Neural crest cell (in vitro differentiated cells): Measurements from ENCODE around the gene ZC3H8. TPM values are rescaled to one million over a fixed set of nuclear protein-coding genes. Genes with fewer than 3 reads are reported as not detected.
A peak's percentile ranks its signal among the peaks of the same experiment; 100 is the strongest.

ENCODE experiments used
- DNase-seq: peaks from one replicate; pipeline ENCODE4 v3.0.0; 2021; ENCODE audit warnings: low read depth, mixed read lengths, low spot score
- H3K27ac Mint-ChIP-seq: one replicate; pipeline ENCODE4 v1.8.0; 2021; ENCODE audit warnings: mild to moderate bottlenecking, mixed read lengths; ENCODE audit not compliant: unreplicated experiment
- H3K27me3 Mint-ChIP-seq: 2 replicates; pipeline ENCODE4 v1.8.0; 2021; ENCODE audit warnings: low read depth, mild to moderate bottlenecking, mixed read lengths
- H3K36me3 Mint-ChIP-seq: 2 replicates; pipeline ENCODE4 v1.8.0; 2021; ENCODE audit warnings: low read depth, mild to moderate bottlenecking, mixed read lengths
- H3K4me1 Mint-ChIP-seq: 2 replicates; pipeline ENCODE4 v1.8.0; 2021; ENCODE audit warnings: mixed read lengths
- H3K4me3 Mint-ChIP-seq: one replicate; pipeline ENCODE4 v1.8.0; 2021; ENCODE audit warnings: mild to moderate bottlenecking, mixed read lengths
- H3K9me3 Mint-ChIP-seq: 2 replicates; pipeline ENCODE4 v1.8.0; 2021; ENCODE audit warnings: mixed read lengths
- total RNA-seq: library from RNA; stranded (reverse); gene quantifications from 2 replicates; pipeline ENCODE4 v1.2.1, GENCODE V29; 2021
- TF ChIP-seq, protein P1 (sequence below): fragments of 200-600 bp; sonication (generic); conservative IDR thresholded peaks from 2 replicates; pipeline ENCODE4 v1.5.0; 2021; ENCODE audit warnings: antibody characterized with exemption, mild to moderate bottlenecking

The ZC3H8 gene
- total RNA-seq, 1 donor from 2014 or later = 19.4 TPM

GRCh38 chr2:112272669-112273068 is 17.8 kb upstream of the ZC3H8 start:
- Mint-ChIP-seq H3K27ac (no peak overlapping the region), H3K4me3 (peak overlapping the region; percentile 67), H3K4me1 (peaks cover 17% of the 10 kb centered on the region)

DNA sequence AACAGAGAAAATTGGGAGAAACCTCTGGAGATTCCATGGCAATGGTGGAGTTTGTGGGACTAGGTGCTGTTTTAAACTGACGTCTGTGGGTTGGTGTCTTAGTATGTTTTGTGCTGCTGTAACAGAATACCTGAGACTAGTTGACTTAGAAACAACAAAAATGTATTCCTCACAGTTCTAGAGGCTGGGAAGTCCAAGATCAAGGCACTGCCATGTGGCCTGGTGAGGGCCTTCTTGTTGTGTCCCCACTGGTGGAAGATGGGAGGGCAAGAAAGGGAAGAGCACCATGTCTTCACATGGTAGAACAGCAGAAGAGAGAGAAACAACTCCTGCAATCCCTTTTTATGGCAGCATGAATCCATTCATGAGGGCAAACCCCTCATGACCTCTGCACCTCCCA is 13.7 kb upstream of the ZC3H8 start:
- Mint-ChIP-seq H3K4me1 (peaks cover 10% of the 10 kb centered on the region), H3K36me3 (no peaks in the 10 kb centered on the region), H3K4me3 (peak overlapping the region; percentile 11)

More at GRCh38 chr2:112272669-112273068, 17.8 kb upstream of the ZC3H8 start:
- Mint-ChIP-seq H3K27me3 (no peaks in the 10 kb centered on the region), H3K36me3 (no peaks in the 10 kb centered on the region), H3K9me3 (peaks cover 5% of the 10 kb centered on the region)
- TF ChIP-seq, protein P1, sequence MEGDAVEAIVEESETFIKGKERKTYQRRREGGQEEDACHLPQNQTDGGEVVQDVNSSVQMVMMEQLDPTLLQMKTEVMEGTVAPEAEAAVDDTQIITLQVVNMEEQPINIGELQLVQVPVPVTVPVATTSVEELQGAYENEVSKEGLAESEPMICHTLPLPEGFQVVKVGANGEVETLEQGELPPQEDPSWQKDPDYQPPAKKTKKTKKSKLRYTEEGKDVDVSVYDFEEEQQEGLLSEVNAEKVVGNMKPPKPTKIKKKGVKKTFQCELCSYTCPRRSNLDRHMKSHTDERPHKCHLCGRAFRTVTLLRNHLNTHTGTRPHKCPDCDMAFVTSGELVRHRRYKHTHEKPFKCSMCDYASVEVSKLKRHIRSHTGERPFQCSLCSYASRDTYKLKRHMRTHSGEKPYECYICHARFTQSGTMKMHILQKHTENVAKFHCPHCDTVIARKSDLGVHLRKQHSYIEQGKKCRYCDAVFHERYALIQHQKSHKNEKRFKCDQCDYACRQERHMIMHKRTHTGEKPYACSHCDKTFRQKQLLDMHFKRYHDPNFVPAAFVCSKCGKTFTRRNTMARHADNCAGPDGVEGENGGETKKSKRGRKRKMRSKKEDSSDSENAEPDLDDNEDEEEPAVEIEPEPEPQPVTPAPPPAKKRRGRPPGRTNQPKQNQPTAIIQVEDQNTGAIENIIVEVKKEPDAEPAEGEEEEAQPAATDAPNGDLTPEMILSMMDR = no peak
- DNase-seq = no peak

GRCh38 chr2:112262876-112263275 is 8.0 kb upstream of the ZC3H8 start:
- TF ChIP-seq, protein P1 = no peak
- no peaks in the 10 kb centered on the region for H3K27me3 Mint-ChIP-seq
- no peaks in the 10 kb centered on the region for H3K36me3 Mint-ChIP-seq
- peaks cover 5% of the 10 kb centered on the region for H3K4me1 Mint-ChIP-seq
- H3K9me3 Mint-ChIP-seq = peaks cover 5% of the 10 kb centered on the region
- no peak for DNase-seq
- no peak overlapping the region for H3K4me3 Mint-ChIP-seq
- H3K27ac Mint-ChIP-seq = no peak overlapping the region

More for the DNA sequence above, 13.7 kb upstream of the ZC3H8 start:
- Mint-ChIP-seq H3K27ac (no peak overlapping the region), H3K27me3 (no peaks in the 10 kb centered on the region), H3K9me3 (peaks cover 5% of the 10 kb centered on the region)
- no peak for DNase-seq
- TF ChIP-seq, protein P1 = no peak

GRCh38 chr2:112260295-112260625 is 5.4 kb upstream of the ZC3H8 start:
- DNase-seq = no peak

DNA sequence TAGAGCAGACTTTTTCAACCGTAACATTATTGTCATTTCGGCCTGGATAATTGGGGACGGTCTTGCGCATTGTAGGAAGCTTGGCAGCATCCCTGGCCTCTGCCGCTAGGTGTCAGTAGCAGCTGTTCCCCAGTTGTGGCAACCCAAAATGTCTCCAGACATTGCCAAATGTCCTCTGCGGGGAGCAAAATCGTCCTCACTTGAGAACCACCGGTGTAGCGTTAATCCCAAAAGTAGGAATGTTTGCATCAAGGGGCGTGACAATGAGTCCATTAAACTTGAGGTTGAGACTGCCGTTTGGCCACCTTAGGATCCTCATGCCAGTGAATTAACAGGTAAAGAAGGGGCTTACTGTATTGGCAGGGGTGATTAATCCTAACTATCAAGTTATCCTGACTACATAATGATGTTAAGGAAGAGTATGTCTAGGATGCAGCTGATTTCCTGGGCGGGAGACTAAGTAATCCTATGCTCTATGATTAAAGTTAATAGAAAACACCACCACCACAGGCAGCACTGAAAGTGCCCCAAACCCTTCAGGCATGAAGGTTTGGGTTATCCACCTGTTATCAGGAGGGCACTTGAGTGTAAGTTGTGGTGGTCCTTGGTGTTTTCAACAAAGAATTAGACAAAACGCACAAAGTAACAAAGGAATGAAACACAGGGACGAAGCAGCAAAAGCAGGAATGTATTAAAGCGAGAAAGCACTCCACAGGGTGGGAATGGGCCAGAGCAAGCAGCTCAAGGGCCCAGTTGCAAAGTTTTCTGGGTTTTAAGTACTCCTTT is 4.9 kb upstream of the ZC3H8 start:
- H3K27me3 Mint-ChIP-seq = no peaks in the 10 kb centered on the region
- TF ChIP-seq, protein P1 = peak; percentile 92
- H3K36me3 Mint-ChIP-seq = no peaks in the 10 kb centered on the region
- no peak overlapping the region for H3K27ac Mint-ChIP-seq
- H3K4me1 Mint-ChIP-seq = peaks cover 5% of the 10 kb centered on the region
- DNase-seq = peak; percentile 79
- H3K4me3 Mint-ChIP-seq = peak overlapping the region; percentile 35
- H3K9me3 Mint-ChIP-seq = peaks cover 5% of the 10 kb centered on the region

More at GRCh38 chr2:112260295-112260625, 5.4 kb upstream of the ZC3H8 start:
- no peaks in the 10 kb centered on the region for H3K36me3 Mint-ChIP-seq
- peaks cover 5% of the 10 kb centered on the region for H3K9me3 Mint-ChIP-seq
- H3K4me3 Mint-ChIP-seq = no peak overlapping the region
- H3K27ac Mint-ChIP-seq = no peak overlapping the region
- H3K4me1 Mint-ChIP-seq = peaks cover 5% of the 10 kb centered on the region
- TF ChIP-seq, protein P1 = no peak
- no peaks in the 10 kb centered on the region for H3K27me3 Mint-ChIP-seq
